ENCODE results near the gene JMJD6.
"Not testable (repeated sequence)": the region's sequence is repeated elsewhere in the genome, so short reads cannot be mapped to it uniquely, and the experiment has no call there.

Gene JMJD6

GRCh38 chr17:76734080-76734840 is 7.9 kb upstream of the JMJD6 start:
- in situ Hi-C loops (cut with HindIII; ENCODE audit: low pct_unique_long_range_greater_than_20kb, low sequenced_read_pairs) = no loop called here
- no peak for TF ChIP-seq JUND (IDR thresholded peaks at IDR 0.05; ENCODE audit: low read depth)
- no peak for DNase-seq (ENCODE audit: low read depth in 1 of 2, low spot score in 1 of 2)

- no peak for DNase-seq (ENCODE audit: low read depth in 1 of 2, low spot score in 1 of 2)
- TF ChIP-seq JUND (IDR thresholded peaks at IDR 0.05; ENCODE audit: low read depth) = no peak
- in situ Hi-C loops (cut with HindIII; ENCODE audit: low pct_unique_long_range_greater_than_20kb, low sequenced_read_pairs) = no loop called here
Measured at GRCh38 chr17:76733618-76733957, 7.2 kb upstream of the JMJD6 start.

- in situ Hi-C loops (cut with HindIII; ENCODE audit: low pct_unique_long_range_greater_than_20kb, low sequenced_read_pairs) = no loop called here
Measured at GRCh38 chr17:76732734-76733617, 6.6 kb upstream of the JMJD6 start.

GRCh38 chr17:76731800-76732733 is 5.7 kb upstream of the JMJD6 start:
- in situ Hi-C loops (cut with HindIII; ENCODE audit: low pct_unique_long_range_greater_than_20kb, low sequenced_read_pairs); DNase-seq (ENCODE audit: low read depth in 1 of 2, low spot score in 1 of 2): not testable (repeated sequence)
- TF ChIP-seq JUND (IDR thresholded peaks at IDR 0.05; ENCODE audit: low read depth) = 0 out of 2 replicates have a peak, but pooled peaks have one; percentile 14

More at GRCh38 chr17:76732734-76733617, 6.6 kb upstream of the JMJD6 start:
- DNase-seq (ENCODE audit: low read depth in 1 of 2, low spot score in 1 of 2) = no peak
- no peak for TF ChIP-seq JUND (IDR thresholded peaks at IDR 0.05; ENCODE audit: low read depth)

GRCh38 chr17:76727745-76728456 is 1.5 kb upstream of the JMJD6 start:
- no peak for DNase-seq (ENCODE audit: low read depth in 1 of 2, low spot score in 1 of 2)
- TF ChIP-seq JUND (IDR thresholded peaks at IDR 0.05; ENCODE audit: low read depth) = no peak
- in situ Hi-C loops (cut with HindIII; ENCODE audit: low pct_unique_long_range_greater_than_20kb, low sequenced_read_pairs) = no loop called here

- no peak for TF ChIP-seq JUND (IDR thresholded peaks at IDR 0.05; ENCODE audit: low read depth)
- DNase-seq (ENCODE audit: low read depth in 1 of 2, low spot score in 1 of 2) = peak; percentile 72 to 78
- in situ Hi-C loops (cut with HindIII; ENCODE audit: low pct_unique_long_range_greater_than_20kb, low sequenced_read_pairs) = no loop called here
Measured at GRCh38 chr17:76726776-76727718, 641 bp upstream of the JMJD6 start, which contains the start of gene METTL23. METTL23 (plus strand) TSS chr17:76726839; CDS start chr17:76729711, 2,872 bp downstream.

- peak; percentile 61 to 69 for DNase-seq (ENCODE audit: low read depth in 1 of 2, low spot score in 1 of 2)
- in situ Hi-C loops (cut with HindIII; ENCODE audit: low pct_unique_long_range_greater_than_20kb, low sequenced_read_pairs) = no loop called here
- no peak for TF ChIP-seq JUND (IDR thresholded peaks at IDR 0.05; ENCODE audit: low read depth)
Measured at GRCh38 chr17:76725580-76726230, 701 bp downstream of the JMJD6 start.

- no peak for DNase-seq (ENCODE audit: low read depth in 1 of 2, low spot score in 1 of 2)
- in situ Hi-C loops (cut with HindIII; ENCODE audit: low pct_unique_long_range_greater_than_20kb, low sequenced_read_pairs) = no loop called here
- TF ChIP-seq JUND (IDR thresholded peaks at IDR 0.05; ENCODE audit: low read depth) = no peak
Measured at GRCh38 chr17:76723812-76724211, 2.6 kb downstream of the JMJD6 start.

GRCh38 chr17:76722977-76723376 is 3.4 kb downstream of the JMJD6 start:
- in situ Hi-C loops (cut with HindIII; ENCODE audit: low pct_unique_long_range_greater_than_20kb, low sequenced_read_pairs); DNase-seq (ENCODE audit: low read depth in 1 of 2, low spot score in 1 of 2): not testable (repeated sequence)

- TF ChIP-seq JUND (IDR thresholded peaks at IDR 0.05; ENCODE audit: low read depth) = no peak
- in situ Hi-C loops (cut with HindIII; ENCODE audit: low pct_unique_long_range_greater_than_20kb, low sequenced_read_pairs) = no loop called here
- DNase-seq (ENCODE audit: low read depth in 1 of 2, low spot score in 1 of 2) = no peak
Measured at GRCh38 chr17:76722279-76722678, 4.1 kb downstream of the JMJD6 start.

All from T47D (cell line).